ENCODE results near the gene NLRP1.

NLRP1 gene

DNA sequence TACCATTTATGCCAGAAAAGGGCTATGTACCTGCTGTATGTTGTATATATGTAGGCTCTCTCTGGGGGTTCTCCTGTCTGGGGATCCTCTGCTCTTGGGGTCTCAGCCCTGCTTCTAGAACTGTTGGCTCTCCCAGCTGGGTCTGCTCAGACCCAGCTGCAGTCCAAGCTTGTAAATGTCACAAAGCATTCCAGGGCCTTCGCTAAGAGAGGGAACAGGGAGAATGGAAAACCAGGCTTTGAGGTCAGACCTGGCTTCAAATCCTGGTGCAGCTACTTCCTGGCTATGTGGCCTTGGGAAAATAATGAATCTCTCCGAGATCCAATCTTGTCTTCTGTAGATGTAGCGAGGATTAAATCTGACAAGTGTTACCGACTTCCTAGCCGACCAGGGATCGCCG is 44.0 kb downstream of the NLRP1 start:
- no peak for TF ChIP-seq Cebpa-rat (IDR thresholded peaks at IDR 0.05)
- H3K4me3 ChIP-seq = no peak overlapping the region
- no peaks in the 10 kb centered on the region for H3K9me3 ChIP-seq (replicated peaks in 1 of 11)
- H3K9ac ChIP-seq = no peak overlapping the region
- no peak overlapping the region for H3K27ac ChIP-seq
- peaks cover 55 to 98% (median 96%) of the 10 kb centered on the region in 11 experiments for H3K36me3 ChIP-seq
- no peak overlapping the region for H3K4me2 ChIP-seq
- no peaks in the 10 kb centered on the region for H3K4me1 ChIP-seq
- peaks cover 0 to 91% (median 3%) of the 10 kb centered on the region in 11 experiments; a peak in 12 of 22 replicates for H4K20me1 ChIP-seq
- no peaks in the 10 kb centered on the region for H3K27me3 ChIP-seq

DNA sequence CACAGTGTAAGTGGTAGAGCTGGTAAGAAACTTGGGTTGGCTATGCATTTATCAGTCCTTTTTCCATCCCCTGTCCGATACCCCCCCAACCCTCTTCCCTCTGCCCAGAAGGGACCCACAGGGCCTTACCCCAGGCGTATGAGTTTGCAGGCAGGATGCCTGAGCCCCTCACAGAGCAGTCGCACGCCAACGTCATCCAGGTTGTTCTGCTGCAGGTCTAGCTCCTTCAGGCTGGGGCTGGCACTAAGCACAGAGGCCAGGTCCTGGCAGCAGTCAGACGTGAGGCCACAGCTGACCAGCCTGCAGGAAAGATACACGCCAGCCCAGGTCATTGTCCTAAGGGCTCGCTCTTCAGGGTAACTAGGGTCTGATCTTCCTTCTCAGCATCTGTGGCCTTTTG is 45.0 kb downstream of the NLRP1 start:
- no peaks in the 10 kb centered on the region for H3K4me1 ChIP-seq
- TF ChIP-seq Cebpa-rat (IDR thresholded peaks at IDR 0.05) = no peak
- no peak overlapping the region for H3K4me3 ChIP-seq
- peaks cover 0 to 91% (median 0%) of the 10 kb centered on the region in 11 experiments; a peak in 11 of 22 replicates for H4K20me1 ChIP-seq
- peaks cover 60 to 98% (median 94%) of the 10 kb centered on the region in 11 experiments for H3K36me3 ChIP-seq
- no peaks in the 10 kb centered on the region for H3K9me3 ChIP-seq (replicated peaks in 1 of 11)
- H3K4me2 ChIP-seq = no peak overlapping the region
- H3K27ac ChIP-seq = no peak overlapping the region
- H3K27me3 ChIP-seq = no peaks in the 10 kb centered on the region
- no peak overlapping the region for H3K9ac ChIP-seq

DNA sequence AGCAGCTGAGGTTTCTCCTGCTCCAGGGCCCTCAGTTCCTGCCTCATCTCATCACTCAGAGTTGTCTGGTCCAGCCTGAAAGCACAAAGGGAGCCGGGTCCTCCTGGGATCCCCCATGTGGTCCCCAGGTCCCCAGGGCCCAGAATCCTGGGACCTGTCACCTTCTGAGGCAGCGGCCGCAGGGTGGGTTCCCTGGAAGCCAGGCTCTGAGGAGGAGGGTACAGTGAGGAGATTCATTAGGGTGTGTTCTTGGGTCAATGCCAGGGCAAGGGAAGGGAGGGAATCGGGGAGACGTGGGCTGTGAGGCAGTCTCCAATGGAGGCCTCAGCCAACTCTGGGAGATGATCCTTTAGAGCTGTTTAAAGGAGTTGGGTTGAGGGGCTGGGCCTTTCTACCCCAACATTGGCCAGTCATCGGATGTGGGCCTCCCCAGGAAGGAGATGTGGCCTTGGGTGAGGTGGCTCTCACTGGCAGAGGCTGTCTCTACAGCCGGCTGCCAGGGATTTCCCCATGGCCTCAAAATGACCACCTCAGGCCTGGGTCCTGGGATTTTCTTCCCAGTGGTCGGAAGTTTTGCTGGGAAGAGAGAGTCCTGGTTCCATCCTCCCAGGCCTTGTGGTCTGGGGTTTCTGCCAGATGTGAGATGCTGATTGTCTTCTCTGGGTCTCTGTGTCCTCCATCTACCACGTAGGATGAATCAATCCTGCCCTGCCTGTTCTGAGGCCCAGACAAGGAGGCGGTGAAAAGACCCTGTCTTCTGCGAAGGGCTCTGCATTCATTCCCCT is 47.3 kb downstream of the NLRP1 start:
- TF ChIP-seq Cebpa-rat (IDR thresholded peaks at IDR 0.05) = no peak
- Histone ChIP-seq H3K9ac (no peak overlapping the region), H3K36me3 (peaks cover 74 to 100% (median 98%) of the 10 kb centered on the region in 11 experiments), H3K4me2 (no peak overlapping the region), H3K9me3 (replicated peaks in 1 of 11) (no peaks in the 10 kb centered on the region), H3K4me3 (no peak overlapping the region), H3K27ac (no peak overlapping the region), H4K20me1 (peaks cover 0 to 93% (median 5%) of the 10 kb centered on the region in 11 experiments; a peak in 12 of 22 replicates), H3K4me1 (no peaks in the 10 kb centered on the region), H3K27me3 (no peaks in the 10 kb centered on the region)

DNA sequence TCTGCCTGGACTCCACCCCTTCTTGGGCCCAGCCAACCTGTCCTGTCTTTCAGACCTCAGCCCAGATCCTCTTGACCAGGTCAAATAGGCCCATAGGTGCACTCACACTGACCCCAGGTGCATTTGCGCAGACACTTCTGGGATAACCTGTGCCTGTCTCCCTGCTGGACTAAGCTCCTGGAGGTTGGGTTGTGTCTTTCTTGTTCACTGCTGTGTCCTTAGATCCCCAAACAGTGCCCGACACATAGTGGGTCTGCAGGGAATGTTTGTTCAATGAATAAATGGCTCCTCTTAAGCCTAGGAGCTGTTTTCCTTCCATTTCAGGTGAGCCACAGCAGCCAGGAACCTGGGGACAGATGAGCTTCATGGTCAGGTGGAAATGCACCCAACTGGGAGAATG is 48.9 kb downstream of the NLRP1 start:
- no peak overlapping the region for H3K27ac ChIP-seq
- no peaks in the 10 kb centered on the region for H3K4me1 ChIP-seq
- no peak overlapping the region for H3K4me2 ChIP-seq
- no peak for TF ChIP-seq Cebpa-rat (IDR thresholded peaks at IDR 0.05)
- no peaks in the 10 kb centered on the region for H3K9me3 ChIP-seq (replicated peaks in 1 of 11)
- H3K4me3 ChIP-seq = no peak overlapping the region
- no peak overlapping the region for H3K9ac ChIP-seq
- peaks cover 0 to 86% (median 0%) of the 10 kb centered on the region in 11 experiments; a peak in 11 of 22 replicates for H4K20me1 ChIP-seq
- peaks cover 75 to 100% (median 98%) of the 10 kb centered on the region in 11 experiments; a peak in 21 of 22 replicates for H3K36me3 ChIP-seq
- no peaks in the 10 kb centered on the region for H3K27me3 ChIP-seq

DNA sequence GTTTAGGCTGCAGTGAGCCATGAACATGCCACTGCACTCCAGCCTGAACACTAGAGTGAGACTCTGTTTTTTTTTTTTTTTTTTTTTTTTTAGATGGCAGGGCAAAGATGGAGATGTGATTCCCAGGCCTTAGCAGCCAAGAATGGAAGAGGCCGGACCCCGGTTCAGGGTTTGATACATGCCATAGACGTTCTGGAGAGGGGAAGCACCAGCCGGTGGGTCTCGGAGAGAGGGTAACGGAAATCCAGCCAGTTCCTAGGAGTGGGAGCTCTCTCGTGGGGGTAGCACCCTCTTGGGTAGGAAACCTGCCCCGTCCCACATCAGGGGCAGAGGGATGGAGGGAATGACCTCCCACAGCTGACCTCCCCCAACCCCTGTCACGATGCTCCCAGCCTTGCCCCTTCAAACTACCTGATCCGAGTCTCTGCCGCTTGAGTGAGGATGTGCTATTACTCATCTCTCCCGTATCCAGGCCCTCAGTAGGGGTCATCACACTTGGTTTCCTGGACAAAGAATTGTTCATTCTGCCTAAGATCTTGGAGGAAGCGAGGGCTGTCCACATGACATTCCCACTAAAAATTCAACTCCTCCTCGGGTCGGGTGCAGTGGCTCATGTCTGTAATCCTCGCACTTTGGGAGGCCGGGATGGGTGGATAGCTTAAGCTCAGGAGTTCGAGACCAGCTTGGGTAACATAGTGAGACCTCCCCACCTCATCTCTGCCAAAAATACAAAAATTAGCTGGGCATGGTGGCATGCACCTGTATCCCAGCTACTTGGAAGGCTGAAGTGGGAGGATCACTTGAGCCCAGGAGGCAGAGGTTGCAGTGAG is 50.6 kb downstream of the NLRP1 start:
- Histone ChIP-seq H3K4me1 (no peaks in the 10 kb centered on the region), H3K9ac (no peak overlapping the region)
- TF ChIP-seq Cebpa-rat (IDR thresholded peaks at IDR 0.05) = no peak

DNA sequence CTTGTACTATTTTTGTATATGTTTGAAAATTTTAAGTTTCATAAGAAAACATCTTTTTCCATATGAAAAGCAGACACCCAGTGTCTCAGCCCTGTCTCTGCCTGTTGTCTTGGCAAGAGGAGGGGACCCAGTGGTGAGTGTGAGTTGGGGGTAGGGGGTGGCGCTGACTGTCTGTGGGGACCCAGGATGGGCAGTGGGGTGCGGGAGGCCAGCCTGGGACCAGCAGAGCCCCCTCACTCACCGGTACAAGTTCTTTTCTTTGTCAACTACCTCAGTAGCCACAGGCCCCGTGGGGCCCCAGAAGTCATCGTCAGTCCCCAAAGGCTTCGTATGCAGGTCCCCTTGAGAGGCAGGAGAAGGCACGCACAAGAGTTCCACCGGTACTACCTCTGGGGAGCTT is 51.7 kb downstream of the NLRP1 start:
- no peaks in the 10 kb centered on the region for H3K27me3 ChIP-seq
- no peak for TF ChIP-seq Cebpa-rat (IDR thresholded peaks at IDR 0.05)
- H4K20me1 ChIP-seq = peaks cover 0 to 70% (median 0%) of the 10 kb centered on the region in 11 experiments; a peak in 12 of 22 replicates
- H3K27ac ChIP-seq = no peak overlapping the region
- H3K9ac ChIP-seq = no peak overlapping the region
- H3K4me3 ChIP-seq = no peak overlapping the region
- no peaks in the 10 kb centered on the region for H3K9me3 ChIP-seq (replicated peaks in 1 of 11)
- H3K4me2 ChIP-seq = no peak overlapping the region
- H3K4me1 ChIP-seq = peaks cover 3 to 9% (median 7%) of the 10 kb centered on the region in 10 experiments; a peak in 18 of 20 replicates
- peaks cover 72 to 100% (median 95%) of the 10 kb centered on the region in 11 experiments; a peak in 21 of 22 replicates for H3K36me3 ChIP-seq

More for the DNA sequence above, 50.6 kb downstream of the NLRP1 start:
- peaks cover 73 to 100% (median 96%) of the 10 kb centered on the region in 11 experiments; a peak in 21 of 22 replicates for H3K36me3 ChIP-seq
- no peak overlapping the region for H3K4me2 ChIP-seq
- no peaks in the 10 kb centered on the region for H3K9me3 ChIP-seq (replicated peaks in 1 of 11)
- peaks cover 0 to 72% (median 0%) of the 10 kb centered on the region in 11 experiments; a peak in 11 of 22 replicates for H4K20me1 ChIP-seq
- no peaks in the 10 kb centered on the region for H3K27me3 ChIP-seq
- H3K27ac ChIP-seq = no peak overlapping the region
- H3K4me3 ChIP-seq = no peak overlapping the region

DNA sequence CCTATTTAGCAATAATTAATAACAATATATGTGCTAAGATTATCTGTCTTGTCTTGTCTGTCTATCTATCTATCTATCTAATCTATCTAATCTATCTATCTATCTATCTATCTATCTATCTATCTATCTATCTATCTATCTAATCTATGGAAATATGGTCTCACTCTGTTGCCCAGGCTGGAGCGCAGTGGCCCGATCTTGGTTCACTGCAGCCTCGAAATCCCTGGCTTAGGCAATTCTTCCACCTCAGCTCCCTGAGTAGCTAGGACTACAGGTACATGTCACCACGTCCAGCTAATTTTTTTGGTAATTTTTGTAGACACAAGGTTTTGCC is 53.3 kb downstream of the NLRP1 start:
- no peak for TF ChIP-seq Cebpa-rat (IDR thresholded peaks at IDR 0.05)
- Histone ChIP-seq H3K4me1 (peaks cover 14 to 24% (median 18%) of the 10 kb centered on the region in 10 experiments), H3K9ac (no peak overlapping the region), H3K4me3 (no peak overlapping the region), H3K36me3 (peaks cover 71 to 100% (median 96%) of the 10 kb centered on the region in 11 experiments), H3K27me3 (no peaks in the 10 kb centered on the region), H3K27ac (no peak overlapping the region), H3K9me3 (replicated peaks in 1 of 11) (no peaks in the 10 kb centered on the region), H4K20me1 (peaks cover 0 to 70% (median 2%) of the 10 kb centered on the region in 11 experiments; a peak in 12 of 22 replicates), H3K4me2 (no peak overlapping the region)

DNA sequence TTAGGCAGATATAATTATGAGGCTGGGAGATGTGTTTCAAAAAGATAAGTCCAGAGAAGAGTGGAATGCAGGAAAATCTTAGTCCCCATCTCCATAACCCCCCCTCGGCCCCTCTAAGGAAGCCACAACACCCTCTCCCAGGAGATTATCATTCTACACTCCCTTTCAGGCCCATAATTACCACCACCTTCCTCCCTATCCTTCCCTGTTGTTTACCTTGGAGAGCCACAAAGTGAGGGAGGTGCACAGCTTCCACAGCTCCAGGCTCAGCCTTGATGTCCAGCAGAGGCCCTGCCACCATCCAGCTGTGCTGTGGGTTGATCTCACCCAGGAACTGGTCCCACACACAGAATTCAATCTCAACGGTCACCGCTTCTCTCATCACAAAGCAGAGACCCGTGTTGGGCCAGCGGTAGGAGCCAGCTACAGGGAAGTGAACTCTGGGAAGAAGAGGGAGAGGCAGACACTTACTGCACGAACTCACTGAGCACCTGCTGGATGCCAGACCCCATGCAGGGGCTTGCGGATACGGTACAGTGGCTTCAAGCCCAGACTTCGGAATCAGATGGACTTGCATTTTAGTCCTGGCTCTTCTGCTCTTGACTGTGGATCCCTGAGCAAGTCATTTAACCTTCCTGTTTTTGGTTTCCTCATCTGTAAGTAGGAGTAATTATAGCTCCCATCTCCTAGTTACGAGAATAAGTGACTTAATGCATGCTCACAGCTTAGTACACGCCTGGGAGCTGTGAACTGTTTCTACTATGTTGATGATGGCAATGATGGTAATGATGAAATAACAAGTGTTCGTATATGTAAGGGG is 53.8 kb downstream of the NLRP1 start:
- peaks cover 14 to 24% (median 18%) of the 10 kb centered on the region in 10 experiments for H3K4me1 ChIP-seq
- H3K4me3 ChIP-seq = no peak overlapping the region
- no peak overlapping the region for H3K27ac ChIP-seq
- TF ChIP-seq Cebpa-rat (IDR thresholded peaks at IDR 0.05) = no peak
- H3K27me3 ChIP-seq = no peaks in the 10 kb centered on the region
- H3K9me3 ChIP-seq (replicated peaks in 1 of 11) = no peaks in the 10 kb centered on the region
- peaks cover 72 to 100% (median 96%) of the 10 kb centered on the region in 11 experiments for H3K36me3 ChIP-seq
- H4K20me1 ChIP-seq = peaks cover 0 to 73% (median 4%) of the 10 kb centered on the region in 11 experiments; a peak in 12 of 22 replicates
- no peak overlapping the region for H3K4me2 ChIP-seq
- no peak overlapping the region for H3K9ac ChIP-seq
